HG03159 (cell line): ENCODE results near the gene SORT1.
A peak's percentile ranks its signal among the peaks of the same experiment; 100 is the strongest.
"Not testable (repeated sequence)": the region's sequence is repeated elsewhere in the genome, so short reads cannot be mapped to it uniquely, and the experiment has no call there.

ENCODE experiments used
- ATAC-seq: cut with Tn5 transposase; IDR thresholded peaks from one replicate; pipeline ENCODE4 v1.9.1; 2021; ENCODE audit warnings: mild to moderate bottlenecking, moderate library complexity; ENCODE audit not compliant: unreplicated experiment

The SORT1 gene

DNA sequence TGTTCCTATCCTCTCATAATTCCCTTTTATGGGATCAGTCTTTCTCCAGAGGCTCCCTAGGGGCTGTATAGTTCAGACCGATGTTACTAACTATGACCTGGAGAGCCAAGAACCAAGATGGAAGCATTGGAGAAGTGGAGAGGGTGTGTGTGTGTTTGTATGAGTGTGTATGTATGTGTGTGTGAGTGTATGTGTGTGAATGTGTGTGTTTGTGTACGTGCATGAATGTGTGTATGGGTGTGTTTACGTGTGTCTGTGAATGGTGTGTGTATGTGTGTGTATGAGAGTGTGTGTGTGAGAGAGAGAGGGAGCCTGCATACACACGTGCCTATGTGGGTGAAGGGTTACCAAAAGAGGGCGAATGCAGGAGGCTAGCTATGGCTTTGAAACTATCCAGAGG is 95.8 kb downstream of the SORT1 start:
- no peak for ATAC-seq

GRCh38 chr1:109300650-109301151 is 97.0 kb downstream of the SORT1 start:
- no peak for ATAC-seq

DNA sequence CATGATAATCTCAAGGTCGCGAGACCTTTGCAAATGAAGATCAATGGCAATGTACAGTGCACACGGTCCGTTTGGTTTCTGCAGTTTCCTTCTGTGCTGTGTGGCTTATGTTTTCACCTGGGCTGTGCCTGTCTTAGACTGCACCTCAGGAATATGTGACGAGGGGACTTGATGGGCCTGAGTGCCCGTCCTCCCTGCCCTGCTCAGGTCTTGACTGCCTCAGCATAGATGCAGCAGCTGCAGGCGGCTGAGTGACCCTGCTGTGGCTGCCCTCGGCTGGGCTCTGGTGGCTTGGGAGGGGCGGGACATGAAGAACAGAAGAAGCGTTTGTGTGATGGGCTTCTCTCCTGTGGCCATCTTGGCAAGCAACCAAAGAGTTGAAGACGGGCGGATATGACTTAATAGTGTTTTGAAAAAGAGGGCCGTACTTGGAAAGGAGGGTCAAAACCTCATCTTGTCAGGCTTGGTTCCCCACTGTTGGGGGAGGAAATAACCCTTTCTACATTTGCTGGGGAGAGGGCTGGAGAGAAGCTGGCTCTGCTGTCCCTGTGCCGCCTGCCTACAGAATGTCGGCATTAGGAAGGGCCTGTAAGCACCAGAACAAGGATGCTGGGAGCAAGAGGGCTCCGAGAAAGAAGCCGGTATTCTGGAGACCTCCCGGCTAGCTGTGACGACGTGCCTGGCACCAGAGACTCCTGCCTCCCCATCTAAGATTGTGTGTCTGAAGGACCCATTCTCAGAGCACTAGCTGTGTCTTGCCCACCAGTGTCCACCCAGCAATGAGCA is 98.0 kb downstream of the SORT1 start:
- no peak for ATAC-seq

DNA sequence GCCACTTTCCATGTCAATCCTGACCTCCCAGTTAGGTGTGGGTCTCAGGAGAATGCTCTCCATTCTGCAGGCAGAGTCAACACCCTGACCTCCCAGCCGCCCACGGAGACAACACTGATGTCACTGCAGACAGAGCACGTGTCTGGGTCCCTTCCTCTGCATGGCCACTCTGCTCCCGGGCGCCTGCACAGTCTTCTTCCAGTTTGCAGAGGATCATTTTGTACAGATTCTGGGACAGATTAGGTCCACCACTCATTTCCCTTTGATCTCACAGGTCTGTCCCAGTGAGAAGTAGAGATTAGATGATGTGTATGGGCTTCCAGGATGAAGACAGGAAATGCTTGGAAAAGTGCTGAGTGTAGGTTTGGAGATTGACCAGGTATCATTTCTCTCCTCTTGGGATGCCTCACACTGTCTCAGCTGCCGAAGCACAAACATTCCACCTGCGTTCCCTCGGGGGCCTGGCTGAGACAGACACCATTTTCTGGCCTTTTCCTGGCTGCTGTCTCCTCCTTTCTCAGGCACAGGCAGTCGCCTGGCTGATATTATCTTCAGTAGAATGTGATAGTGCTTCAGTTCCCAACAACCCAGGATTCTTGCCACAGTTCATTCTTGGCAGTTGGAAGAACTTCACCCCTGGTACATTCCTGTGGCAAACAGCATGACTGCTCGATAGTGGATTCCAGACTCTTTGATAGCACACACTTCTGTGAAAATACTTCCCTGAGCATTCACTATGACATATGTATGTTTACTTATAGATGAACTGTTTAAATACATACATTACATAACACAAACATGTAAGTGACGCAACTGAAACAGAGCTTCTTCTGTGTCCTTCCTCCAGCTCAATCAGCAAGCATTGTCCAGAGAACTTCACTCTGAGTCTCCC is 98.8 kb downstream of the SORT1 start:
- ATAC-seq, result no peak

DNA sequence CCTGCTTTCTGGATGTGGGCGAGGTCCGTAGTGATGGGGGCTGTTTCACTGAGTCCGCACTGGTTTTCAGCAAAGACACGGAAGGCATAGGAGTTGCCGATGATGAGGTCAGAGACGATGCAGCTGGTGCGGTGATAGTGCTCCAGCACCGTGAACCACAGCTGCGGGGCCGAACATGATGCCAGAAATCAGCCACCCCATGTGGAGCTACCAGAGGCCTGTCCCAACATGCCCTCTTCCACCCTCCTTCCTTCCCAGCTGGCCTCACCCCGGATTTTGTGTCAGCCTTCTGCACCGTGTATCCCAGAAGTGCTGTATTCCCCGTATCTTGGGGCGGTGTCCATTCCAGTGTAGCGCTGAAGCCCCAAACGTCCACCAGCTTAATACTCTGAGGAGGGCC is 100.9 kb downstream of the SORT1 start:
- ATAC-seq, result no peak

DNA sequence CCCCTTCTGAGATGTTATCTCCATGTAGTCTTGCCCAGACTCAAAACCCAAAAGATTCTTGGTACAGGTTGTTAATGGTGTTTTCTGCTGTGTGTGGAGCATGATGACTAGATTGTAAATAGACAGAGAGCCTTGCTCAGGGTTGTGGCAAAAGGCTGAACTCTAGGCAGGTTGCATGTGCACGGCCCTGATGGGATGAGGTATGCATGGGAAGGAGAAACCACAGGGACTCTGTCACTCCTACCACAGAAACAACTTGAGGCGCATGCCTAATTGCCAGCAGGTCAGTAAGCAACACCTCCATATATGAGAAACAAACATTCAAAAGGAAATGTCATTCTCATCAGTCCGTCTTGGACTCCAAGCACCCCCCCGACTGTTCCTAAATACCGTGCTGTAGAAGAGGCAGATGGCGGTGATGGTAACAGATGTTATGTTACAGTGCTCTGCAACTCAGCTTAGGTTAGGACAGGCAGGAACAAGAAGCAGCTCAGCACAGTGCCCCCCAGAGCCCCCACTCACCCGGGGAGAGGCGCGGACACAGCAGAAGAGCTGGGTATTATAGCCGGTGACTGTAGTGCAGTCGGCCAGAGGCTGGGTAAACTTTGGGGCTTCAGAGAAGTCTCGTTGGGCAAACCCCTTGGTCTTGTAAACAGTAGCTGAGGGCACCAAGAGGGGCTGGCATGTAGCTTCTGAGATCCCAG is 101.9 kb downstream of the SORT1 start:
- no peak for ATAC-seq

- no peak for ATAC-seq
Measured at GRCh38 chr1:109294481-109294880, 103.2 kb downstream of the SORT1 start.

DNA sequence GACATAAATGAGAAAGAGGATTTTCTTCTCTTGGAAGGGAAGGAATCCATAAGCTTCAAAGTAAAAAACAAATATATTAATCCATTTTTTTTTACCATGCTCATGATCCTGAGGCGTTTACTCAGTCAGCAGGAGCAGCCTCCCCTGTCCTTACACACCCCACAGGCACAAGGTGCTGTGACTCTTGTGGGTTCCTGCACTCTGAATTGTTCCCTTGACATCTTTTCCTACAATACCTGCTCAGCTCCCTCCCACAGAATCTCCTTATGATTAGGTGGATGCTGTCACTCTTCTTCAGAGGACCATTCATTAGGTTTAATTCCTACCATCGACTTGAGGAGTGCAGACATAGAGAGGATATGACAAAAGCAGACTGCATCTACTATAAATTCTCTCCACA is 104.7 kb downstream of the SORT1 start:
- no peak for ATAC-seq

- ATAC-seq, result no peak
Measured at GRCh38 chr1:109292364-109292763, 105.4 kb downstream of the SORT1 start.

DNA sequence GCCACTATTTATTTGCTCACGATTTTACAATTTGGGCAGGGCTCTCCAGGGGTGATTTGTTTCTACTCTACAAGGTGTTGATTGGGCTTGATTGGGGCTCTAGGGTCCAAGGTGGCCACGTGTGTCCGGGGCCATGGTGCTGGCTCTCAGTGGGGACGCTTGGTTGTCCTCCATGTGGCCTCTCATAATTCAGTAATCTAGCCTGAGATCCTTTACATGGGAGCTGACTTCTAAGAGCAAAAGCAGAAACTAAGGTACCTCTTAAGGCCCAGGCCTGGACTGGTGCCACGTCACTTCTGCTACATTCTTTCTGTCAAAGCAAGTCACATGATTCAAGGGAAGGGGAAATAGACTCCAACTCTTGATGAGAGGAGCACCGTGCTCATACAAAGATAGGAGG is 106.7 kb downstream of the SORT1 start:
- ATAC-seq, result no peak

DNA sequence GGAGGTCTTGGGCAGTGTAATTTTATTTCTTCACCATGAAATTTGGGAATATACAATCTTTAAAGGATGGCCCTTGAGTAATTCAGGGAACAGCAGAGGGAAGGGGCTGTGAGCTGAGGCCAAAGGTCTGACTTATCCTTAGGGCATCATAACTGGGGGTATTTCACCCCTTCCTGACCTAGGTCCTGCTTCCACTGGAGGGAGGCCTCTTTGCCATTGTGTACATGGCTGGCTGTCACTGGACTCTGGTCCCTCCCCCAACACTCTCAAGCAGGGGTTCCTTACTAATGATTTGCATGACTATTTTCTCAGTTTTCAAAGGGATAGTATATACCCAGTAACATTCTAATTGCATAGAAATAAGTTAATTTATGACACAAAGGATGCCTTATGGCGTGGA is 107.6 kb downstream of the SORT1 start:
- no peak for ATAC-seq

GRCh38 chr1:109286762-109287161 is 111.0 kb downstream of the SORT1 start:
- not testable (repeated sequence) for ATAC-seq

DNA sequence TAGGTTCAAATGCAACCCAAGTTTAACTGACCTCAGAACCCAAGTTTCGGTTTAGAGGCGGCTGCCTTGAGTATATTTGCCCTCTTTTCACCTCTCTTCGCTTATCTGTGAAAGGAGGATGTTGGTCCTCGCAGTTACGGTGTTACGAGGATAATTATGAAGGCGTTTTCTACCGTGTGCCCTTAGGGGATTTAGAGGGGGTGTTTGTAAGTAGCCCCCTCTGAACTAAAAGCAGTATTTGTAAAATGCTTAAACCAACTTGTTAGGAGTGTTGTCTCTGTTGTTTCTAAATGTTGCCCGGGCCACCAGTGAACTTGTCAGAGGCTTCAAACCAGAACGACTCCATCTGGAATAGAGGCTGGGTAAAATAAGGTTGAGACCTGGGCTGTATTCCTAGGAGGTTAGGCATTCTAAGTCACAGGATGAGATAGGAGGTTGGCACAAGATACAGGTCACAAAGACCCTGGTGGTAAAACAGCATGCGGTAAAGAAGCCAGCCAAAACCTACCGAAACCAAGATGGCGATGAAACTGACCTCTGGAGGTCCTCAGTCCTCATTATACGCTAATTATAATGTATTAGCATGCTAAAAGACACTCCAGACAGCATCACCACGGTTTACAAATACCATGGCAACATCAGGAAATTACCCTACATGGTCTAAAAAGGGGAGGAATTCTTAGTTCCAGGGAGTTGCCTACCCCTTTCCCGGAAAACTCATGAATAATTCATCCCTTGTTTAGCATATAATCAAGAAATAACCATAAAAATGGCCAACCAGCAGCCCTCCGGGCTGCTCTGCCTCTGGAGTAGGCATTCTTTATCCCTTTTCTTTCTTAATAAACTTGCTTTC is 113.7 kb downstream of the SORT1 start:
- ATAC-seq, result no peak

GRCh38 chr1:109282952-109283747 is 114.6 kb downstream of the SORT1 start, which contains the start of gene PSRC1:
Gene PSRC1, minus strand, starts transcription at chr1:109283145.
- ATAC-seq, result peak; percentile 96

- no peak for ATAC-seq
Measured at GRCh38 chr1:109282497-109282951, 115.2 kb downstream of the SORT1 start.

- no peak for ATAC-seq
Measured at GRCh38 chr1:109281680-109282496, 115.8 kb downstream of the SORT1 start.

GRCh38 chr1:109280862-109281261 is 116.9 kb downstream of the SORT1 start:
- ATAC-seq, result no peak

GRCh38 chr1:109279615-109280278 is 118.0 kb downstream of the SORT1 start:
- no peak for ATAC-seq
